Measurements from ENCODE around the gene SEC16B.

Gene SEC16B

DNA sequence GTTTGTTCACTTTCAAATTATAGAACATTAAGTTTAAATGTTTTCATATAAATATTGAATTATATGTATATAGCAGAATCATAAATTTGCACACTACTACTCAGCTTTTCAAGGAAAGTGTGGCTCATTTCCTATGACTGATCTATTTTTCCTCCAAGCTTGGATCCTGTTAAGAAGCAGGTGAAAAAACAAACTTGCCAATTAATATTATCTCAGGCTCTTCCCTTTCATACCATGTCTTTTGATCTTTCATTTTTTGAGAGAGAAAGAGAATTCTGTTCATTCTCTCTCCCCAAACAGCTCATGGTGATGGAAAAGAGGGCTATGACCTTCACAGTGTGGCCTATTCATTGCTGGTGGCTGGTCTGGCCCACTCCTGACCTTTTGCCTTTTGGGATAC, 43.7 kb downstream of the SEC16B start:
- TF ChIP-seq, protein P1, sequence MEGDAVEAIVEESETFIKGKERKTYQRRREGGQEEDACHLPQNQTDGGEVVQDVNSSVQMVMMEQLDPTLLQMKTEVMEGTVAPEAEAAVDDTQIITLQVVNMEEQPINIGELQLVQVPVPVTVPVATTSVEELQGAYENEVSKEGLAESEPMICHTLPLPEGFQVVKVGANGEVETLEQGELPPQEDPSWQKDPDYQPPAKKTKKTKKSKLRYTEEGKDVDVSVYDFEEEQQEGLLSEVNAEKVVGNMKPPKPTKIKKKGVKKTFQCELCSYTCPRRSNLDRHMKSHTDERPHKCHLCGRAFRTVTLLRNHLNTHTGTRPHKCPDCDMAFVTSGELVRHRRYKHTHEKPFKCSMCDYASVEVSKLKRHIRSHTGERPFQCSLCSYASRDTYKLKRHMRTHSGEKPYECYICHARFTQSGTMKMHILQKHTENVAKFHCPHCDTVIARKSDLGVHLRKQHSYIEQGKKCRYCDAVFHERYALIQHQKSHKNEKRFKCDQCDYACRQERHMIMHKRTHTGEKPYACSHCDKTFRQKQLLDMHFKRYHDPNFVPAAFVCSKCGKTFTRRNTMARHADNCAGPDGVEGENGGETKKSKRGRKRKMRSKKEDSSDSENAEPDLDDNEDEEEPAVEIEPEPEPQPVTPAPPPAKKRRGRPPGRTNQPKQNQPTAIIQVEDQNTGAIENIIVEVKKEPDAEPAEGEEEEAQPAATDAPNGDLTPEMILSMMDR (IDR thresholded peaks at IDR 0.05; ENCODE audit: borderline replicate concordance, insufficient read depth, low read depth, low read length) = no peak
- no peak overlapping the region for H3K4me3 ChIP-seq (ENCODE audit: low read depth, low read length)

DNA sequence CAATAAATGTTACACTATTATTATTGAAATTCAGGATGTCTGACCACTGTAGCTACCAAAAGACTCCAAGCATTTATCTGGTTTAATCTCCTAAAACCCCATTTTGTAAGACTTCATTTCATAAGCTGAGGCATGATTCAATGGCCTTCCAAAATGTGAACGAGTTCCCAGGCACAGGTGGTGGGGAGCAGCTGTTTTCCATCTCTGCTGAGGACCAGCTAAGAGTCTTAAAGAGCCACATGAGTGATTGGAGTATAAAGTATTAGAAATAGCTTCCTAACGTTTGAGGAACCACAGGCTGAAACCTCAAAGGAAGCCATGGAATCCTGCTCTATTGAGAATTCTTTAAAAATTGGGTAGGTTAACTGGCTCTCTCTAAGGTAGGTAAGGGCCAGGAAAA, 44.9 kb downstream of the SEC16B start:
- TF ChIP-seq, protein P1 (IDR thresholded peaks at IDR 0.05; ENCODE audit: borderline replicate concordance, insufficient read depth, low read depth, low read length) = no peak
- no peak overlapping the region for H3K4me3 ChIP-seq (ENCODE audit: low read depth, low read length)

DNA sequence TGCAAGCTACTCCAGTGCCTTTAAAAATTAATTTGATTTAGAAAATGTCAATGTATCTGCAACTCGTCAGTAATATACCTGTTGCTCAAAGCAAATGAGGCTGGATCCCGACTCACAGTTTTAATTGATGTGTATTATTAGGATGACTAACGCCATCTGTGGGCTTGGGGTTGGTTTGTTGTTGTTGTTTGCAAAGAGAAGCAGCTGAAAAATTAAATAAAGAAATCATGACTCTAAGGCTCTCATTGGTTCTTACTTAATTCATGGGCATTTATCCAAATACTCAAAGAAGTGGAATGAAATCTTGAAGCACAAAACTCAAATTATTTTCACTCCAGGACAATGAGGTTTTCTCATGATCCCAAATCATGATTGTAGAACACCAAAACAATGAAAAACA, 46.4 kb downstream of the SEC16B start:
- TF ChIP-seq, protein P1 (IDR thresholded peaks at IDR 0.05; ENCODE audit: borderline replicate concordance, insufficient read depth, low read depth, low read length) = no peak
- no peak overlapping the region for H3K4me3 ChIP-seq (ENCODE audit: low read depth, low read length)

DNA sequence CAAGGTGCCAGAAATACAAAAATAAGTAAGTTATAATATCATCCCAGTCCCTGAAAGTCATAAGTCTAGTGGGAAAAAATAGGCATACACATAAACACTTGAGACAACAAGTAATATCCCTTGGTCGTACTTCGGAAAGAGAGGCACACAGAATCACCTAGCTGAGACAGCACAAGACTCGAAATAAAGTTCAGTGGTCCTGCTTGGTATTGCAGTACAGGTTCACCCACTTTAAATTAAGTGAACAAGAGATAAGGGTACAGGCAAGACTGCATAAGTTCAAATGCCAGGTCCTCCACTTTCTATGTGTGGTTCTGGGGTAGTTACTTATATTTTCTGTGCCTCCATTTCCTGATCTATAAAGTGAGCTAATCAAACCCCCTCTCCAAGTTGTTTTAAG, 47.6 kb downstream of the SEC16B start:
- no peak overlapping the region for H3K4me3 ChIP-seq (ENCODE audit: low read depth, low read length)
- TF ChIP-seq, protein P1 (IDR thresholded peaks at IDR 0.05; ENCODE audit: borderline replicate concordance, insufficient read depth, low read depth, low read length) = no peak

DNA sequence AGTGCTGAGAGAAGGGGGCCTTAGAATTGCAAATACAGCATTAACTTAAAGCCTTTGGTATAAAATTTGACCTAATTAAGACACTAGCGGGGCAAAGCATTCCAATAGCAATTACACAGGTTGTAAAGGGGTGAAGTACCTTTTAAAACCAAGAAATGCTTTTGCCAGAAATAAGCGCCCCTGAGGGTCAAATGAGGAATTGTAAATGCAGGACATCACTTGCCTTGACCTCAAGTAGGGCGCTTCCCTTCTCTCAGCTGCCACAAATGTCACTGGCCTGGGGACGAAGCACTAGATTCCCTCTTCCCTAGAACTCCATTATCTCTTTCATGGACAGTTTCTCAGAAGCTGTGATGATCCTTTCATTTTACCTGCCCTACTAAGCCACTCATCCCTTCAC, 48.3 kb downstream of the SEC16B start:
- TF ChIP-seq, protein P1 (IDR thresholded peaks at IDR 0.05; ENCODE audit: borderline replicate concordance, insufficient read depth, low read depth, low read length) = no peak
- H3K4me3 ChIP-seq (ENCODE audit: low read depth, low read length) = no peak overlapping the region

DNA sequence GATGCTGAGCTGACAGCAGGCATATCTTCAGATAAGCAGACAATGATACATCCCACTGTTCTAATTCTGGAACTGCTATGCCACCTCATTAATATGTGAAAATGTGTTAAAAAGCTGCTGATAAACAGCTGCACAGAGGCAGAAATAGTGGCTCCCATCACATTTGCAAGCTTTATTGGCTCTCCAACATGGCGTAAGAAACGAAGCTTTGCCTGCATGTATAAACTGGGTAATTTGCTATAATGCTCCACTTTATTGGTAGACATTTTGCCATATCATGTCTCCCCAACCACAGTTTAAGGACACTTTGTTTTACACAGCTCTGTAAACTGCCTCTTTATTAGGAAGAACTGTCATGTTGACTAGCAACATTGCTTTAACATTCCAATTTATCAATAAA, 49.8 kb downstream of the SEC16B start:
- no peak overlapping the region for H3K4me3 ChIP-seq (ENCODE audit: low read depth, low read length)
- TF ChIP-seq, protein P1 (IDR thresholded peaks at IDR 0.05; ENCODE audit: borderline replicate concordance, insufficient read depth, low read depth, low read length) = no peak

DNA sequence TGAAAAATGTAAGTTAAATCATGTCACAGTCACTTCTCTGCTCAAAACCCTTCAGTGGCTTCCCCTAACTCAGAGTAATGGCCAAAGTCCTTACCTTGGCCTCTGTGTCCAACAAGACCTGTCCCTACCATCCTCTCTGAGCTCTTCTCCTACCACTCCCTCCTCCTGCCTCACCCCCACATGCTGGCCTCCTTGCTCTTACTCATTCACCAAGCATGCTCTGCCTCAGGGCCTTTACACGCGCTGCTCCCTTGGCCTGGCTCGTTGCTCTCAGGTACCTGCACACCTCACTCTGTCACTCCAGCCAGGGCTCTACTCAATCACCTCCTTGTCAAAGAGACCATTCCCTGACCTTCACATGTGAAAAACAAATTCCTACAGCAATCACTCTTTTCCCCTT, 54.2 kb downstream of the SEC16B start:
- TF ChIP-seq, protein P1 (IDR thresholded peaks at IDR 0.05; ENCODE audit: borderline replicate concordance, insufficient read depth, low read depth, low read length) = no peak
- H3K4me3 ChIP-seq (ENCODE audit: low read depth, low read length) = no peak overlapping the region

All from GM12875 (cell line).